RWPE1 (cell line): ENCODE results near the gene TEAD3.

Source experiments
- CTCF ChIA-PET: fragments of 350-600 bp; sonication (Branson Sonifier 250); formaldehyde crosslinking; extraction: SDS; loops from one replicate; lab custom pipeline; 2021; lab: Yijun Ruan, JAX
- POLR2A ChIA-PET: fragments of 400-600 bp; formaldehyde crosslinking; extraction: SDS; loops from one replicate; lab custom pipeline; 2020; ENCODE audit warnings: antibody characterized with exemption; ENCODE audit not compliant: low non-redundant PET; lab: Yijun Ruan, JAX
- DNase-seq: peaks from one replicate; pipeline ENCODE4 v3.0.0; 2012; ENCODE audit warnings: low spot score
- H3K27ac ChIP-seq: fragments of 450-650 bp; 2 replicates; pipeline ENCODE4 v1.5.1; 2017
- CTCF ChIP-seq: fragments of 450-650 bp; conservative IDR thresholded peaks from 2 replicates; pipeline ENCODE4 v1.5.1; 2017; ENCODE audit warnings: low read depth, mild to moderate bottlenecking

Gene TEAD3

GRCh38 chr6:35490821-35491557 is 5.9 kb downstream of the TEAD3 start:
- ChIA-PET POLR2A (interaction anchor here (0.6 kb wide), 1 partner anchor 37 kb away, joined by 3 read pairs; no protein-coding TSS in a partner anchor), CTCF (interaction anchor here (0.5 to 1.1 kb wide), 2 partner anchors 20 to 204 kb away, joined by 3 read pairs; no protein-coding TSS in a partner anchor)

GRCh38 chr6:35489995-35490791 is 6.7 kb downstream of the TEAD3 start:
- peak overlapping the region; percentile 99 for H3K27ac ChIP-seq
- CTCF ChIA-PET: interaction anchor here (1.1 kb wide), 1 partner anchor 203 kb away, joined by 3 read pairs; no protein-coding TSS in a partner anchor
- no peak for TF ChIP-seq CTCF
- POLR2A ChIA-PET: no interaction called here
- DNase-seq: no peak

More at GRCh38 chr6:35490821-35491557, 5.9 kb downstream of the TEAD3 start:
- no peak for DNase-seq
- no peak for TF ChIP-seq CTCF
- peak overlapping the region; percentile 99 for H3K27ac ChIP-seq

GRCh38 chr6:35489066-35489465 is 7.8 kb downstream of the TEAD3 start:
- DNase-seq: no peak
- peak overlapping the region; percentile 99 for H3K27ac ChIP-seq
- ChIA-PET POLR2A (interaction anchor here (3.8 kb wide), 1 partner anchor 8 kb away, joined by 11 read pairs; the partner anchor contains the start of gene TEAD3), CTCF (interaction anchor here (0.5 kb wide), 1 partner anchor 26 kb away, joined by 3 read pairs; no protein-coding TSS in a partner anchor)
- TF ChIP-seq CTCF: no peak

GRCh38 chr6:35488517-35488862 is 8.4 kb downstream of the TEAD3 start:
- DNase-seq: no peak
- H3K27ac ChIP-seq: peak overlapping the region; percentile 99
- TF ChIP-seq CTCF: no peak
- ChIA-PET CTCF (interaction anchor here (0.7 kb wide), 1 partner anchor 18 kb away, joined by 3 read pairs; no protein-coding TSS in a partner anchor), POLR2A (interaction anchor here (3.8 kb wide), 1 partner anchor 9 kb away, joined by 11 read pairs; the partner anchor contains the start of gene TEAD3)

- TF ChIP-seq CTCF: no peak
- peak; percentile 45 for DNase-seq
- H3K27ac ChIP-seq: peak overlapping the region; percentile 99
- ChIA-PET CTCF (interaction anchor here (0.7 to 2.0 kb wide), 3 partner anchors 9 to 19 kb away, joined by 3 to 7 read pairs (median 6); partner anchors contain the start of gene TEAD3), POLR2A (interaction anchor here (0.7 to 3.8 kb wide), 2 partner anchors 9 to 14 kb away, joined by 5 to 11 read pairs; partner anchors contain the start of gene TEAD3)
Observed at GRCh38 chr6:35487658-35488516, 9.0 kb downstream of the TEAD3 start.
